H1 (cell line): ENCODE measurements around the gene MCFD2. TPM values are rescaled to one million over a fixed set of nuclear protein-coding genes. Genes with fewer than 3 reads are reported as not detected.

Source experiments
- polyA plus RNA-seq, 7 experiments: library from polyadenylated mRNA; depleted of rRNA in 3 of 7; stranded (reverse) in 5 of 7; unstranded in 2 of 7; fragments of >200 nt in 5 of 7; fragments of 200-250 nt in 2 of 7; gene quantifications; 1 replicate in 5 of 7; 2 replicates in 1 of 7; 4 replicates in 1 of 7; pipeline versions ENCODE4 v1.2.1 to v1.2.3, GENCODE V29; 2011 to 2013; ENCODE audit warnings: missing spikeins in 2 of 7, mixed read lengths in 2 of 7
- small RNA-seq: library from polyadenylated mRNA; stranded (forward); fragments of <200 nt; extraction: miRNeasy Mini kit (QIAGEN cat#:217004); gene quantifications from one replicate; pipeline ENCODE3, GENCODE V24; 2013; ENCODE audit not compliant: insufficient read depth
- total RNA-seq: library from RNA; stranded (reverse); fragmentation: NEBNext Ultra II Directional; extraction: Animal tissue kit (Norgen Biotek cat#: 25700); gene quantifications from 2 replicates; pipeline ENCODE4 v1.2.1, GENCODE V29; 2021

Gene MCFD2
- total and polyA plus RNA-seq, 2 of the 8 experiments (the other 6 are each of a cell fraction or from before 2014, with no cell fraction given) = 35.2 to 76.2 TPM

Small RNA genes within 50 kb of the gene (small RNA-seq; reads per million reads assigned to genes)
- not detected for gene AC093732.2

Other genes with a start within 250 kb of the MCFD2 start
- gene SOCS5, start 216.5 kb downstream of the MCFD2 start, total RNA-seq = 15.6 and 16.6 TPM in 2 replicates
- 5.6 and 8.5 TPM in 2 replicates for gene SOCS5, start 216.5 kb downstream of the MCFD2 start, polyA plus RNA-seq (2011; rRNA removed)
- 15.3 TPM in 2 replicates for gene TTC7A, start 25.4 kb upstream of the MCFD2 start, total RNA-seq
- gene TTC7A, start 25.4 kb upstream of the MCFD2 start, polyA plus RNA-seq (2011; rRNA removed) = 7.8 and 12.5 TPM in 2 replicates
- gene STPG4, start 239.5 kb upstream of the MCFD2 start, total RNA-seq = 0.27 and 0.28 TPM in 2 replicates
- not detected in 2 replicates for gene STPG4, start 239.5 kb upstream of the MCFD2 start, polyA plus RNA-seq (2011; rRNA removed)